Karpas-422 (cell line): ENCODE measurements around the gene CTNNBL1. TPM values are rescaled to one million over a fixed set of nuclear protein-coding genes. Genes with fewer than 3 reads are reported as not detected.

ENCODE experiments used
- DNase-seq: peaks from one replicate; pipeline ENCODE4 v3.0.0-alpha.2; 2015
- H2AFZ ChIP-seq: fragments of 200-600 bp; sonication (generic); 2 replicates; pipeline ENCODE4 v1.6.1; 2014; ENCODE audit warnings: antibody characterized with exemption, low read length, mixed read lengths
- H3K27ac ChIP-seq: fragments of 200-600 bp; sonication (generic); 2 replicates; pipeline ENCODE4 v1.5.1; 2014; ENCODE audit warnings: mild to moderate bottlenecking, low read length, moderate library complexity
- H3K27me3 ChIP-seq: fragments of 200-600 bp; sonication (generic); 2 replicates; pipeline ENCODE4 v1.6.1; 2014; ENCODE audit warnings: low read length, mixed read lengths
- H3K36me3 ChIP-seq: fragments of 200-600 bp; sonication (generic); 2 replicates; pipeline ENCODE4 v1.6.1; 2014; ENCODE audit warnings: low read length, mixed read lengths; ENCODE audit not compliant: insufficient read depth
- H3K4me1 ChIP-seq: fragments of 200-600 bp; sonication (generic); 2 replicates; pipeline ENCODE4 v1.6.1; 2014; ENCODE audit warnings: mild to moderate bottlenecking, low read length, mixed read lengths
- H3K4me2 ChIP-seq: fragments of 200-600 bp; sonication (generic); 2 replicates; pipeline ENCODE4 v1.6.1; 2014; ENCODE audit warnings: low read length, low read depth, mild to moderate bottlenecking; ENCODE audit not compliant: poor library complexity, severe bottlenecking
- H3K4me3 ChIP-seq: fragments of 200-600 bp; sonication (generic); 2 replicates; pipeline ENCODE4 v1.5.1; 2014; ENCODE audit warnings: mild to moderate bottlenecking, antibody characterized with exemption, low read length, mixed read lengths
- H3K79me2 ChIP-seq: fragments of 200-600 bp; sonication (generic); 2 replicates; pipeline ENCODE4 v1.6.1; 2014; ENCODE audit warnings: mild to moderate bottlenecking, low read length, mixed read lengths
- H3K9ac ChIP-seq: fragments of 200-600 bp; sonication (generic); 2 replicates; pipeline ENCODE4 v1.6.0; 2014; ENCODE audit warnings: low read length
- H3K9me2 ChIP-seq: fragments of 200-600 bp; sonication (generic), shearing (Covaris generic); replicated peaks from 2 replicates; pipeline ENCODE4 v1.6.0; 2014; ENCODE audit warnings: mild to moderate bottlenecking, low read length, moderate library complexity; ENCODE audit not compliant: insufficient read depth
- H3K9me3 ChIP-seq: fragments of 300-700, 200-600 bp; sonication (generic); 2 replicates; pipeline ENCODE4 v1.6.1; 2014; ENCODE audit warnings: low read length, mixed read lengths
- H4K20me1 ChIP-seq: fragments of 200-600 bp; sonication (generic); 2 replicates; pipeline ENCODE4 v1.6.1; 2014; ENCODE audit warnings: mild to moderate bottlenecking, antibody characterized with exemption, low read length, low read depth; ENCODE audit not compliant: insufficient read depth
- total RNA-seq: library from RNA; depleted of rRNA; stranded (reverse); fragments of >200 nt; shearing (Covaris generic); gene quantifications from 2 replicates; pipeline ENCODE4 v1.2.3, GENCODE V29; 2014; ENCODE audit warnings: low replicate concordance; rRNA removed

The CTNNBL1 gene
- total RNA-seq, 1 experiment from 2014 or later = 70.0 TPM

- Histone ChIP-seq H2AFZ (no peak overlapping the region), H3K36me3 (no peaks in the 10 kb centered on the region), H3K9me2 (no peaks in the 10 kb centered on the region), H3K4me1 (peaks cover 3% of the 10 kb centered on the region; the same call in 1 of the 2 replicates), H3K9ac (no peak overlapping the region), H3K27ac (no peak overlapping the region), H3K9me3 (no peaks in the 10 kb centered on the region), H3K79me2 (no peaks in the 10 kb centered on the region), H3K27me3 (no peaks in the 10 kb centered on the region), H4K20me1 (no peaks in the 10 kb centered on the region), H3K4me2 (no peak overlapping the region), H3K4me3 (no peak overlapping the region)
- DNase-seq = peak; percentile 62
Measured at GRCh38 chr20:37920270-37920669, 226.4 kb downstream of the CTNNBL1 start.

DNA sequence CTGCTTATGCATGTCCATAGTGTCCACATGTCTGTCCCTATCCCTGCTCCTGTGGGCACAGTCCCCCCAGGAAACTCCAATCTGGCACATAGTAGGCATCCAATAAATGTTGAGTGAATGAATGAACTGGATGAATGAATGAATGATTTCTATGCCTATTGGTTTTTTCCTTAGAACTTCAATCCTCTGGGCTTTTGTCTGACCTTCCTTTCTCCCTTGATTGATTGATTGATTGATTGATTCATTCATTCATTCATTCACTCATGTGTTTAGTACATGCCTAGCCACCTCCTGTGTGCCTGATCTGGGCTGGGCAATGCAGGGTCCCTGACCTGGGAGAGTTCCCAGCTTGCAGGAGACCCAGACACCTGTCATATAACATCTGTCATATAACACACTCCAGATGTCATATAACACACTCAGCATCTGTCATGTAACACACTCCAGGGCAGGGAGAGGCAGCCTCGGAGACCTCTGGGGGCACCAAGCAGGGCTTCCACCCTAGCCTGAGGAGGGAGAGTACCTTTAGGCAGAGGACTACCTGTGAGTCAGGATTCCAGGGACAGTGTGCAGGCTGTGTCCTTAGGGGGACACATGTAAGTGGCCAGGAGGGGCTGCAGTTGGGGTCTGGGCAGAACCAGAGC, 227.0 kb downstream of the CTNNBL1 start:
- Histone ChIP-seq H3K9me2 (no peaks in the 10 kb centered on the region), H3K9ac (no peak overlapping the region), H3K79me2 (no peaks in the 10 kb centered on the region), H3K9me3 (no peaks in the 10 kb centered on the region), H3K27me3 (no peaks in the 10 kb centered on the region), H4K20me1 (no peaks in the 10 kb centered on the region), H2AFZ (no peak overlapping the region), H3K4me3 (no peak overlapping the region), H3K27ac (no peak overlapping the region), H3K4me1 (peaks cover 3% of the 10 kb centered on the region; the same call in 1 of the 2 replicates), H3K4me2 (no peak overlapping the region), H3K36me3 (no peaks in the 10 kb centered on the region)
- DNase-seq = no peak

GRCh38 chr20:37921341-37921929, 227.6 kb downstream of the CTNNBL1 start:
- Histone ChIP-seq H3K27ac (no peak overlapping the region), H3K36me3 (no peaks in the 10 kb centered on the region), H3K4me1 (peaks cover 3% of the 10 kb centered on the region; the same call in 1 of the 2 replicates), H3K4me2 (no peak overlapping the region), H3K9me2 (no peaks in the 10 kb centered on the region), H3K27me3 (no peaks in the 10 kb centered on the region), H3K9ac (no peak overlapping the region), H3K79me2 (no peaks in the 10 kb centered on the region), H2AFZ (no peak overlapping the region), H4K20me1 (no peaks in the 10 kb centered on the region), H3K9me3 (no peaks in the 10 kb centered on the region), H3K4me3 (no peak overlapping the region)
- no peak for DNase-seq

Other genes starting within 250 kb of the CTNNBL1 start
- gene NNAT, start 172.8 kb upstream of the CTNNBL1 start, total RNA-seq = not detected in 2 replicates
- 119 TPM in 2 replicates for gene BLCAP, start 166.2 kb upstream of the CTNNBL1 start, total RNA-seq
- gene VSTM2L, start 209.1 kb downstream of the CTNNBL1 start, total RNA-seq = 0.14 TPM in 1 of 2 replicates, not detected in the other